ENCODE results near the gene LYG1. TPM values are rescaled to one million over a fixed set of nuclear protein-coding genes. Genes with fewer than 3 reads are reported as not detected.
A peak's percentile ranks its signal among the peaks of the same experiment; 100 is the strongest.
"Not testable (repeated sequence)": the region's sequence is repeated elsewhere in the genome, so short reads cannot be mapped to it uniquely, and the experiment has no call there.

LYG1 gene
- total RNA-seq: 1 to 10 TPM; 1.8 to 3.0 TPM

DNA sequence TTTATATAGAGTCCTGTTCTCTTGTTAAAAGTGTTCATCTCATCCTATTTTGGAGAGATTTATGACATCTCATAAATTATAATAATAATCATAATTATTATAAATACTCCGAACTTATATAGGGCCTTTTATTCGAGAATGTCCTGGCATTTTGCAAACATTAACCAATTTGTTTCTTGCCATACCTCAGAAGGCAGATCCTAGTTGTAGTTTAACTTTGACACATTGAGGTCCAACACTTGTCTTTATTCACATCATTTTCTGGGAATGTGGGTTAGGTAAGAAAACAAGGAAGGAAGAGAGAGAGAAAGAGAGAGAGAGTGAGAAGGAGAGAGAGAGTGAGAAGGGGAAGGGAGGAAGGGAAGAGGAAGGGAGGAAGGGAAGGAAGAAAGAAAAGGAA, at the start of gene LYG1:
TSS of gene LYG1 (minus strand) at position 101 of the 400 bp plus-strand sequence. CDS start 5,527 bp downstream, outside the sequence.
- not testable (repeated sequence) for DNase-seq (ENCODE audit: low spot score); ATAC-seq; H3K36me3 Mint-ChIP-seq; H3K9me3 Mint-ChIP-seq; H3K27me3 Mint-ChIP-seq; H3K4me1 Mint-ChIP-seq (ENCODE audit: low read depth in 2 of 2); H3K4me3 Mint-ChIP-seq; H3K27ac Mint-ChIP-seq

DNA sequence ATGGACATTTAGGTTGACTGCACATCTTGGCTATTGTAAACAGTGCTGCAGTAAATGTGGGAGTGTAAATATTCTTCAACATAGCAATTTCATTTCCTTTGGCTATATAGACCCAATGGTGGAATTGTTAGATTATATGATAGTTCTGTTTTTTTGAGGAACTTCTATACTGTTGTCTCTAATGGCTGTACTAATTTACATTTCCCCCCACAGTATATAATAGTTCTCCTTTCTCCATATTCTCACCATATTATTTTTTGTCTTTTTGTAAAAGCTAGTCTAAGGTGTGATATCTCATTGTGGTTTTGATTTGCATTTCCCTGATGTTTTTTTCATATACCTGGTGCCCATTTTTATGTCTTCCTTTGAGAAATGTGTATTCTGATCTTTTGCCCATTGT, 49.2 kb upstream of the LYG1 start:
- Mint-ChIP-seq H3K27ac (no peak overlapping the region), H3K4me1 (ENCODE audit: low read depth in 2 of 2) (peaks cover 43 to 48% of the 10 kb centered on the region in 2 donors), H3K36me3 (no peaks in the 10 kb centered on the region), H3K27me3 (no peaks in the 10 kb centered on the region), H3K4me3 (no peak overlapping the region), H3K9me3 (no peaks in the 10 kb centered on the region)
- DNase-seq (ENCODE audit: low spot score) (no peak), ATAC-seq (no peak)

DNA sequence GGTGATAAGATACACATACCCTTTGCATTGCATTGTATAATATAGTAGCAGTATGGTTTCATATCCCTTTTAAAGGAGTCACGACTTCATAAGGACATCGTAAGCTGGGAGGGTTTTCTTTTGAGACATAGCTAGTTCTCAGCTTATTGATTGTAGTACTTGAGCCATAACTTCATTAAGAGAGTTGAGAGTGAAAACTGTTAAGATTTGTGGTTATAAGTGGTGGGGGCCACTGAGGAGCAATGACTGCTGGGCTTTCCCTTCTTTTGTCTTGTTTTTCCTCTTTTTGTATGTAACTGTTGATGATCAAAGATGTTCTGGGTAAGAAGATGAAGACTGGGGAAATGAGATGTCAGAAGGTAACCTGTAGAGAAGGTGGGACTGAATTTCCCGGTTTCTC, 47.2 kb upstream of the LYG1 start:
- H3K9me3 Mint-ChIP-seq: no peaks in the 10 kb centered on the region
- ATAC-seq (peak in 1 of 2 donors; percentile 51), DNase-seq (ENCODE audit: low spot score) (no peak)
- peaks cover 37 to 46% of the 10 kb centered on the region in 2 donors for H3K4me1 Mint-ChIP-seq (ENCODE audit: low read depth in 2 of 2)
- H3K27ac Mint-ChIP-seq: peak overlapping the region in 1 of 2 donors; percentile 7
- no peaks in the 10 kb centered on the region for H3K36me3 Mint-ChIP-seq
- H3K27me3 Mint-ChIP-seq: no peaks in the 10 kb centered on the region
- H3K4me3 Mint-ChIP-seq: no peak overlapping the region

DNA sequence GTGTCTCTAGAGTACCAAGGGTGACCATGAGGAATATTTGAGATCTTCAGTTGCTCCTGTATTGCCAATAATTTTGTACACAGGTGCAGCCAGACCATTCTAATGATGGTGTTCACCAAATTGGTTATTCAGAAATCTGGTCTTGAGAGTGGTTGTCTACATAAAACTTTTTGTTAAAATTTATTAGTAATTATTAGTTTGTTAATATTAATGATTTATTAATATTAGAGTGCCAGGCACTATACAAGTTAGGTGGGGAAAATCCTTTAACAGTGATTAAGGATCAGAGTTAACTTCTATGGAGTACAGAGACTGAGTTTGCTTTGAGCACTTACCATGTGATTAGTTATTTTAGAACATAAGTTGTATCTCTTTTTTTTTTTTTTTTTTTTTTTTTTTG, 45.2 kb upstream of the LYG1 start:
- H3K9me3 Mint-ChIP-seq: no peaks in the 10 kb centered on the region
- no peaks in the 10 kb centered on the region for H3K27me3 Mint-ChIP-seq
- DNase-seq (ENCODE audit: low spot score): no peak
- H3K36me3 Mint-ChIP-seq: no peaks in the 10 kb centered on the region
- H3K4me1 Mint-ChIP-seq (ENCODE audit: low read depth in 2 of 2): peaks cover 49 to 50% of the 10 kb centered on the region in 2 donors
- H3K27ac Mint-ChIP-seq: no peak overlapping the region
- no peak for ATAC-seq
- H3K4me3 Mint-ChIP-seq: no peak overlapping the region

DNA sequence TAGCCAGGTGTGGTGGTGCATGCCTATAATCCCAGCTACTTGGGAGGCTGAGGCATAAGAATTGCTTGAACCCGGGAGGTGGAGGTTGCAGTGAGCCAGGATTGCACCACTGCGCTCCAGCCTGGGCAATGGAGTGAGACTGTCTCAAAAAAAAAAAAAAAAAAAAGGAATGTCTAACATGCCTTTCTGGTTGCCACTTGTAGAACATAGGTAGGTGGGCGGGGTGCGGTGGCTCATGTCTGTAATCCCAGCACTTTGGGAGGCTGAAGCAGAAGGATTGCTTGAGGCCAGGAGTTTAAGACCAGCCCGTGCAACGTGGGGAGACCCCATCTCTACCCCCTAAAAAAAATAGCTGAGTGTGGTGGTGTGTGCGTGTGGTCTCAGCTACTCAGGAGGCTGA, 44.4 kb upstream of the LYG1 start:
- not testable (repeated sequence) for H3K9me3 Mint-ChIP-seq; H3K4me3 Mint-ChIP-seq; DNase-seq (ENCODE audit: low spot score); H3K27ac Mint-ChIP-seq; H3K36me3 Mint-ChIP-seq; H3K27me3 Mint-ChIP-seq; ATAC-seq
- peaks cover 46% of the 10 kb centered on the region in 2 donors for H3K4me1 Mint-ChIP-seq (ENCODE audit: low read depth in 2 of 2)

DNA sequence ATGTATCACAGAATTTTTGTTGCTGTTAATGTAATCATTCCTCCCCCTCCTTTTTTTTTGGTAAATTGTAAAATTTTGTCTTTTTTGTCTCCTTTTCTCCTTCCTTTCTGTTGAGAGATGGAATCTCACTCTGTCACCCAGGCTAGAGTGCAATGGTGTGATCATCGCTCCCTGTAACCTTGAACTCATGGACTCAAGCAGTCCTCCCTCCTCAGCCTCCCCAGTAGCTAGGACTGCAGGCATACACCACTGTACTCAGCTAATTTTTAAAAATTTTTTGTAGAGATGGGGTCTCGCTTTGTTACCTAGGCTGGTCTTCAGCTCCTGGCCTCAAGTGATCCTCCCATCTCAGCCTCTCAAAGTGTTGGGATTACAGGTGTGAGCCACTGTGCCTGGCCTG, 41.5 kb upstream of the LYG1 start:
- ATAC-seq: no peak
- Mint-ChIP-seq H3K27me3 (no peaks in the 10 kb centered on the region), H3K4me1 (ENCODE audit: low read depth in 2 of 2) (peaks cover 29 to 31% of the 10 kb centered on the region in 2 donors), H3K36me3 (no peaks in the 10 kb centered on the region), H3K4me3 (no peak overlapping the region), H3K27ac (no peak overlapping the region), H3K9me3 (no peaks in the 10 kb centered on the region)
- DNase-seq (ENCODE audit: low spot score): no peak

DNA sequence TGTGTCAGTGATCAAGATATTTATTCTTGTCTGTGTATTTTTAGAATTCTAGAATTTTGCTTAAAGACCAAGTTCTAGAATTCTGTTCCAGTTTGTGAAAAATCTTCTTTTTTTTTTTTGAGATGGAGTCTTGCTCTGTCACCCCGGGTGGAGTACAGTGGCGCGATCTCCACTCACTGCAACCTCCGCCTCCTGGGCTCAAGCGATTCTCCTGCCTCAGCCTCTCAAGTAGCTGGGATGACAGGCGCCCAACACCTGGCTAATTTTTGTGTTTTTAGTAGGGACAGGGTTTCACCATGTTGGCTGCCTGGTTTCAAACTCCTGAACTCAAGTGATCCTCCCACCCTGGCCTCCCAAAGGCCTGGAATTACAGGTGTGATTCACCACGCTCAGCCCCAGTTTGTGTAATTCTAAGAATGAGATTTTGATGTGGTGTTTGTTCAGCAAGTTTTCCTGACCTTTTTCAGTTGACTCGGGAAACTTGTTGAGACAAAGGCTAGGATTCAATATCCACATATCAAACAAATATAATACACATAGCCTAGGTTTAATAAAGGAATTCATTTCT, 39.8 kb upstream of the LYG1 start:
- Mint-ChIP-seq H3K36me3 (no peaks in the 10 kb centered on the region), H3K4me1 (ENCODE audit: low read depth in 2 of 2) (peaks cover 25 to 27% of the 10 kb centered on the region in 2 donors), H3K9me3 (no peaks in the 10 kb centered on the region), H3K27me3 (no peaks in the 10 kb centered on the region), H3K27ac (no peak overlapping the region), H3K4me3 (no peak overlapping the region)
- ATAC-seq (no peak), DNase-seq (ENCODE audit: low spot score) (no peak)

DNA sequence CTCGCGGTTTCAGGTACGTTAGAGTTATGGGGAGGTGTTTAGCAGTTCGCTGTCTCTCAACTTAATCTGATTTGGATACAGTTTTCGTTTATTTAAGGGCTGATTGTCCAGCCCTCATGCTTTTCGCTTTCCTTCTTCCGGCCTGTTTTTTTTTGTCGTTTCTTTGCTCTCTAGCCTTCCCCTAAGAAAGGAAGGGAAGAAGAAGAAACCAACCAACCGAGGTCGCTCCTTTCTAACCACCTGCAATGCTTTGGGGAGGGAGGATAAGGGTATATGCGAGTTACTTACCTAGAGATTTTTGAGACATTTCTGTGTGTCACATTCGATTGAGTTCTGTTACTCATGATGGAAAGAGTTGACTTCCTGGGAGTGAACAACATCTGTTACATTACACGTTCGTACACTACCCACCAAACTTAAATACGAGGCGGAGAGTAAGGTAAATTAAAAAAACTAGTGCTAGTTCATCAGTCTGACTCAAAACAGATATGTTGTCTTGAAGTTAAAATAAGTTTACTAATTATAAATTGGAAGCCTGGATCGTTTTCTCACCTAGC, 37.1 kb upstream of the LYG1 start:
- Mint-ChIP-seq H3K27me3 (no peaks in the 10 kb centered on the region), H3K4me3 (no peak overlapping the region), H3K4me1 (ENCODE audit: low read depth in 2 of 2) (peaks cover 18 to 35% of the 10 kb centered on the region in 2 donors), H3K27ac (no peak overlapping the region), H3K9me3 (no peaks in the 10 kb centered on the region), H3K36me3 (no peaks in the 10 kb centered on the region)
- ATAC-seq: no peak
- DNase-seq (ENCODE audit: low spot score): no peak

DNA sequence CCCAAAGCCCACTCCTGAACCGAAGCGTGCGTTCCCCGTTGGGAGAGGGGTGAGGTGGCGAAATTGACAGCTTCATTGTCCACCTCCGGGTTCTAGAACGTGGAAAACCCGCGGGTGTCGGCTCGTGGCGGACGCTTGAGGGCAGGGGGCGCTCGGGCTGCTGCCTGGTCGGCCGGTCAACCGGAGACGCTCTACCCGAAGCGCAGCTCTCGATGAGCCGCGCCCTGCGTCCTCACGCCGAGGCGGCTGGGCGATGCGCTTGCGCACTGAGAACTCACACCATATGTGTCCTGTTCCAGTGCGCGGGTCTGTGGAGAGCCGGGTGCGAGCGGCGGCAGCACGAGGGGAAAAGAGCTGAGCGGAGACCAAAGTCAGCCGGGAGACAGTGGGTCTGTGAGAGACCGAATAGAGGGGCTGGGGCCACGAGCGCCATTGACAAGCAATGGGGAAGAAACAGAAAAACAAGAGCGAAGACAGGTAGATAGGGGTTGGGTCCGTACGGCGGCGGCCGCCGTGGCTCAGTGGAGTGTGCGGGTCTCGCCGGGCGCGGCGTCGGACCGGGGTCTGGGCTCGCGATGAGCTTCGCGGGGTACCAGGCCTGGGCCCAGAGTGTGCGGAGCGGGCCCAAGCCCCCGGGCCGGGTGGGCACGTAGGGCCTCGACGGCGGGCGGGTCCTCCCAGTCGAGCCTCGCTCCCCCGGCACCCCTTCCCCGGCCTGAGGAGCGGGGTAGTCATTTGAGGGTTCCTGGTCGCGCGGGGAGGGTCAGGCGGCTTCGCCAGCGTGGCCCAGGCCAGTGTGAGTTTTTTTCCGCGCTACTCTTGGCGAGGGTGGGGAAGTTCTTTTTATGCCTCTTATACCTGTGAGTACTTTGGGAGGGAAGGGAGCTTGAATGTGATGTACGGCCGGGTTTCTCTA, 36.4 kb upstream of the LYG1 start, which contains the start of gene EIF5B:
TSS of gene EIF5B (plus strand) at position 277 of the 916 bp plus-strand sequence. CDS start at position 443, 166 bp downstream.
- H3K4me3 Mint-ChIP-seq: no peak within 1 kb of the TSS
- peaks cover 16 to 28% of the 10 kb centered on the region in 2 donors for H3K4me1 Mint-ChIP-seq (ENCODE audit: low read depth in 2 of 2)
- peaks cover 6% of the 10 kb centered on the region for H3K36me3 Mint-ChIP-seq
- H3K9me3 Mint-ChIP-seq: no peaks in the 10 kb centered on the region
- ATAC-seq: peak; percentile 89
- H3K27ac Mint-ChIP-seq: no peak within 1 kb of the TSS
- H3K27me3 Mint-ChIP-seq: no peaks in the 10 kb centered on the region
- DNase-seq (ENCODE audit: low spot score): peak; percentile 98

DNA sequence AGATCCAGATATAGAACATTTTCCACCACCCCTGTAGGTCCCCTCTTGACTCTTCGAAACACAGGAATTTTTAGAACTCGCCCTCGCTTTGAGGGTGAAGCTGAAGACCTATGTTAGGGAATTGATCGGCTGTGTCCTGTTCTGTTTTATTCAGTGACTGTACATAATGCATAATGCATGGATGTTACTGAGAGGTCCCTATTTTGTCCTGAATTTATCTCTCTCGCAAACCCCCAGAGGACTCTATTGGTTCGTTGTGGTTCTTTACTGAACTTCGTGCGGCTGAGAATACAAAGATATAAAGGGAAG, 35.8 kb upstream of the LYG1 start:
- Mint-ChIP-seq H3K9me3 (no peaks in the 10 kb centered on the region), H3K36me3 (peaks cover 8% of the 10 kb centered on the region), H3K4me3 (no peak overlapping the region), H3K27ac (no peak overlapping the region), H3K27me3 (no peaks in the 10 kb centered on the region), H3K4me1 (ENCODE audit: low read depth in 2 of 2) (peaks cover 14 to 25% of the 10 kb centered on the region in 2 donors)
- DNase-seq (ENCODE audit: low spot score) (no peak), ATAC-seq (peak in 1 of 2 donors; percentile 0)

DNA sequence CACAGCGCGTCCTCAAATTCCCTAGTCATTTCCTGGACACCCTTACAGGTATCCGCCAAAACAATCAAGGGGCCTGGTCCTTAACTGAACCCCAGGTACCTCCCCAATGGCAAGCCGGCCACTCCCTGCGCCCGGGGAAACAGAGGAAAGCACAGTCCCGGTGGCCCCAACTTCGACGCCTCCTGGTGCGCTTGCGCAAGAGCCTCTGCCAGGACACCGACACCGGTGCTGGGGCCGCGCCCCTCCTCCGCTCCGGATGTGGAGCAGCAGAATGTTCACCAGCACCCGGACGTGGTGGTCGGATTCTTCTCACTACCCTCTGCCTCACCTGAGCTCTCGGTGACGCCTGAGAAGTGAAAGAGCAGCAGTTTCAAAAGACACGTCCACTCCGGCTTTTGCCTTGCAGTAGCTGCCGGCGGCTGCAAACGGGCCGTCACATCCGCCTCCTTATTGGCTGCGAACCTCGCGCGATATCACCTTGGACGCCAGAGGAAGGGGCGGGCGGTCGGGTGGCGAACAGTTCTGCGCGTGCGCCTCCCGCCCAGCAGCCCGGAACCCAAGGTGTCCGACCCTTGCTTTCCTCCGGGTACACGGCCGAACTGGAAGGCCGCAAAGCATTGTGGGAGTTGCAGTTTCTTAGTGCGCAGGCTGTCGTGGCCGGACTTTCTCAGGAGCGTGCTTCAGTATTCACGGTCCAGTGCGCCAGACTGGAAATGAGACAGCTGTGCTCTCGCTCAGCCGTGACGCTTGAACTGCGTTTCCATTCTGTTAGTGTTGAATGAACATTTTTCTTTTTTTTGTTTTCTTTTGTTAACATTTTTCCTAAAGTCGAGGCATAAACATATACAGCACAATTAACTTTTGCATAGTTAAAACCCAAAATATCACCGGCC, 35.2 kb upstream of the LYG1 start, which contains the start of gene TXNDC9:
TSS of gene TXNDC9 (minus strand) at position 423 of the 893 bp plus-strand sequence. CDS start 3,123 bp downstream, outside the sequence.
- Mint-ChIP-seq H3K4me3 (no peak within 1 kb of the TSS), H3K9me3 (no peaks in the 10 kb centered on the region), H3K27ac (no peak within 1 kb of the TSS), H3K36me3 (peaks cover 8% of the 10 kb centered on the region), H3K27me3 (no peaks in the 10 kb centered on the region), H3K4me1 (ENCODE audit: low read depth in 2 of 2) (peaks cover 9 to 23% of the 10 kb centered on the region in 2 donors)
- peak; percentile 90 to 93 for ATAC-seq
- peak; percentile 99 for DNase-seq (ENCODE audit: low spot score)

DNA sequence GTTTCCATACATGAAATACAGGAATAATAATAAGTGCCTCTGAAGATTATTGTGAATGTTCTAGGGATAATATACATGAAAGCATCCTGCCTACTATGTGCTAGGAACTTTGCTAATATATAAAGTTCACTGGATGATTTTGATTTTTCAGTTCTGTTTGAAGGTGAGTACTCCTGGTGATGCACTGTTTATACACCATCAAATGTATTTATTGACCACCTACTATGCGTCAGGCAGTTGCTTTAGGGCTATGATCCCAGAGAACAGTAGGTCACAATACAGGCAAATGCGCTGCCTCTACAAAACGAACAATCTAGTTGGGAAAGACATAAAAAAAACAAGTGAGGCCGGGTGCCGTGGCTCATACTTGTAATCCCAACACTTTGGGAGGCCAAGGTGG, 24.4 kb upstream of the LYG1 start:
- ATAC-seq (no peak), DNase-seq (ENCODE audit: low spot score) (no peak)
- Mint-ChIP-seq H3K27ac (no peak overlapping the region), H3K4me1 (ENCODE audit: low read depth in 2 of 2) (peaks cover 1 to 8% of the 10 kb centered on the region in 2 donors), H3K4me3 (no peak overlapping the region), H3K9me3 (no peaks in the 10 kb centered on the region), H3K27me3 (no peaks in the 10 kb centered on the region), H3K36me3 (peaks cover 12% of the 10 kb centered on the region)

DNA sequence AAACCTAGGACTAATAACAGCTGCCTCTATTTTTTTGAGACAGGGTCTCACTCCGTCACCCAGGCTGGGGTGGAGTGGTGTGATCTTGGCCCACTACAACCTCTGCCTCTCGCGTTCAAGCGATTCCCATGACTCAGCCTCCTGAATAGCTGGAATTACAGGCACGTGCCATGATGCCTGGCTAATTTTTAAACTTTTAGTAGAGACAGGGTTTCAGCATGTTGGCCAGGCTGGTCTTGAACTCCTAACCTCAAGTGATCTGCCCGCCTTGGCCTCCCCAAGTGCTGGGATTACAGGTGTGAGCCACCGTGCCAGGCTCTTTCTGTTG, 16.8 kb upstream of the LYG1 start:
- not testable (repeated sequence) for H3K4me3 Mint-ChIP-seq; H3K4me1 Mint-ChIP-seq (ENCODE audit: low read depth in 2 of 2); H3K27me3 Mint-ChIP-seq; ATAC-seq; DNase-seq (ENCODE audit: low spot score); H3K9me3 Mint-ChIP-seq; H3K27ac Mint-ChIP-seq
- H3K36me3 Mint-ChIP-seq: peaks cover 16% of the 10 kb centered on the region
